Transverse colon (tissue), 4 donors: ENCODE data around the gene TFEB.

ENCODE experiments used
- CTCF ChIP-seq, 5 experiments: fragments of 200-600 bp in 3 of 5; fragments of 450-650 bp in 2 of 5; sonication (generic) in 3 of 5; IDR thresholded peaks; 1 replicate in 2 of 5; 2 replicates in 3 of 5; pipeline ENCODE4 v1.5.1; 2016 to 2017; ENCODE audit warnings: antibody characterized with exemption in 5 of 5, inconsistent platforms in 3 of 5, mild to moderate bottlenecking in 2 of 5, moderate library complexity in 1 of 5
- EP300 ChIP-seq: sonication (generic); formaldehyde crosslinking; IDR thresholded peaks from one replicate; pipeline ENCODE4 v1.6.1; 2017; ENCODE audit warnings: antibody characterized with exemption, low read depth
- POLR2A ChIP-seq: fragments of 450-650 bp; IDR thresholded peaks from one replicate; pipeline ENCODE4 v1.6.1; 2016; ENCODE audit warnings: antibody characterized with exemption, mild to moderate bottlenecking, moderate library complexity
- POLR2AphosphoS5 ChIP-seq, 3 donors: sonication (generic); formaldehyde crosslinking; IDR thresholded peaks; one replicate each; pipeline ENCODE4 v1.6.1; 2016; ENCODE audit warnings: antibody characterized with exemption in 3 of 3

- TF ChIP-seq CTCF (IDR thresholded peaks at IDR 0.05) (no peak), POLR2A (no peak), POLR2AphosphoS5 (IDR thresholded peaks at IDR 0.05) (no peak), EP300 (no peak)
Measured at GRCh38 chr6:41728954-41729353, 6.5 kb downstream of the TFEB start.
